ENCODE results near the gene COL1A1. TPM values are rescaled to one million over a fixed set of nuclear protein-coding genes. Genes with fewer than 3 reads are reported as not detected.

Gene COL1A1
- polyA plus RNA-seq, 1 donor (not counting 4 experiments of a cell fraction or from before 2014, with no cell fraction given), result 0.55 TPM

GRCh38 chr17:50234581-50234980, 33.1 kb upstream of the COL1A1 start:
- Histone ChIP-seq H3K9me3 (ENCODE audit: control insufficient read depth, low read depth, low read length) (no peaks in the 10 kb centered on the region), H3K9ac (ENCODE audit: control insufficient read depth, extremely low read depth, insufficient read depth, low read length) (no peak overlapping the region), H4K20me1 (ENCODE audit: control insufficient read depth, extremely low read depth, insufficient read depth, low read length) (no peaks in the 10 kb centered on the region), H3K4me2 (ENCODE audit: control insufficient read depth, extremely low read depth, insufficient read depth, low read depth, low read length) (no peak overlapping the region), H3K79me2 (ENCODE audit: control insufficient read depth, insufficient read depth, low read length) (no peaks in the 10 kb centered on the region), H3K27me3 (ENCODE audit: control insufficient read depth, extremely low read depth, insufficient read depth, low read length) (peaks cover 7% of the 10 kb centered on the region), H3K4me1 (ENCODE audit: control insufficient read depth, extremely low read depth, insufficient read depth, low read length) (no peaks in the 10 kb centered on the region), H3K27ac (ENCODE audit: control insufficient read depth, insufficient read depth, low read length) (no peak overlapping the region), H3K9me1 (ENCODE audit: control insufficient read depth, extremely low read depth, insufficient read depth, low read length) (no peaks in the 10 kb centered on the region), H3K36me3 (ENCODE audit: control insufficient read depth in 2 of 2, extremely low read depth in 1 of 2, insufficient read depth in 2 of 2, low read length in 2 of 2) (no peaks in the 10 kb centered on the region), H2AFZ (ENCODE audit: control insufficient read depth, low read length) (no peak overlapping the region), H3K4me3 (ENCODE audit: control insufficient read depth in 2 of 3, extremely low read depth in 1 of 3, insufficient read depth in 2 of 3, low read depth in 1 of 3, low read length in 3 of 3) (no peak overlapping the region)
- dilution Hi-C loops (cut with MboI; ENCODE audit: extremely low pct_ligation_motif_present, low sequenced_read_pairs), result no loop called here
- FAIRE-seq, result no peak
- TF ChIP-seq EZH2 (IDR thresholded peaks at IDR 0.05; ENCODE audit: low read length), result no peak
- no peak for TF ChIP-seq CTCF (optimal IDR thresholded peaks at IDR 0.05 in 1 of 3, IDR thresholded peaks at IDR 0.05 in 1 of 3, conservative IDR thresholded peaks at IDR 0.05 in 1 of 3; ENCODE audit: extremely low read depth in 1 of 3, insufficient read depth in 2 of 3, low read length in 3 of 3)
- no peak for DNase-seq (ENCODE audit: low read depth, low spot score)

- FAIRE-seq (no peak), DNase-seq (ENCODE audit: low read depth, low spot score) (no peak)
- H3K79me2 ChIP-seq (ENCODE audit: control insufficient read depth, insufficient read depth, low read length), result no peaks in the 10 kb centered on the region
- no peak for TF ChIP-seq CTCF (optimal IDR thresholded peaks at IDR 0.05 in 1 of 3, IDR thresholded peaks at IDR 0.05 in 1 of 3, conservative IDR thresholded peaks at IDR 0.05 in 1 of 3; ENCODE audit: extremely low read depth in 1 of 3, insufficient read depth in 2 of 3, low read length in 3 of 3)
- TF ChIP-seq EZH2 (IDR thresholded peaks at IDR 0.05; ENCODE audit: low read length), result no peak
- dilution Hi-C loops (cut with MboI; ENCODE audit: extremely low pct_ligation_motif_present, low sequenced_read_pairs), result no loop called here
- no peak overlapping the region for H2AFZ ChIP-seq (ENCODE audit: control insufficient read depth, low read length)
- H3K36me3 ChIP-seq (ENCODE audit: control insufficient read depth in 2 of 2, extremely low read depth in 1 of 2, insufficient read depth in 2 of 2, low read length in 2 of 2), result no peaks in the 10 kb centered on the region
- no peak overlapping the region for H3K27ac ChIP-seq (ENCODE audit: control insufficient read depth, insufficient read depth, low read length)
- H3K27me3 ChIP-seq (ENCODE audit: control insufficient read depth, extremely low read depth, insufficient read depth, low read length), result no peaks in the 10 kb centered on the region
- no peaks in the 10 kb centered on the region for H3K9me1 ChIP-seq (ENCODE audit: control insufficient read depth, extremely low read depth, insufficient read depth, low read length)
- peaks cover 6% of the 10 kb centered on the region for H3K9me3 ChIP-seq (ENCODE audit: control insufficient read depth, low read depth, low read length)
- no peak overlapping the region for H3K4me2 ChIP-seq (ENCODE audit: control insufficient read depth, extremely low read depth, insufficient read depth, low read depth, low read length)
- no peak overlapping the region for H3K9ac ChIP-seq (ENCODE audit: control insufficient read depth, extremely low read depth, insufficient read depth, low read length)
- no peaks in the 10 kb centered on the region for H4K20me1 ChIP-seq (ENCODE audit: control insufficient read depth, extremely low read depth, insufficient read depth, low read length)
- H3K4me3 ChIP-seq (ENCODE audit: control insufficient read depth in 2 of 3, extremely low read depth in 1 of 3, insufficient read depth in 2 of 3, low read depth in 1 of 3, low read length in 3 of 3), result no peak overlapping the region
- H3K4me1 ChIP-seq (ENCODE audit: control insufficient read depth, extremely low read depth, insufficient read depth, low read length), result peaks cover 14% of the 10 kb centered on the region
Measured at GRCh38 chr17:50225701-50226240, 24.3 kb upstream of the COL1A1 start.

Measured in keratinocyte (primary cell).